WTC11 (cell line): ENCODE data around the gene PRR5L.

Source experiments
- JUN ChIP-seq: sonication (generic); formaldehyde crosslinking; IDR thresholded peaks from 2 replicates; pipeline ENCODE4 v1.8.0; 2023; ENCODE audit warnings: mild to moderate bottlenecking, missing genetic modification reagents
- NR1H2 ChIP-seq: sonication (generic); formaldehyde crosslinking; IDR thresholded peaks from 2 replicates; pipeline ENCODE4 v1.9.0; 2021; ENCODE audit warnings: mild to moderate bottlenecking, moderate library complexity, missing genetic modification reagents
- TP53 ChIP-seq: sonication (generic); formaldehyde crosslinking; IDR thresholded peaks from 2 replicates; pipeline ENCODE4 v1.8.1; 2023; ENCODE audit warnings: mild to moderate bottlenecking, missing genetic modification reagents
- TF ChIP-seq, protein P1 (sequence below): sonication (generic); formaldehyde crosslinking; IDR thresholded peaks from 2 replicates; pipeline ENCODE4 v1.8.1; 2022; ENCODE audit warnings: low read depth, missing genetic modification reagents, borderline replicate concordance
- TF ChIP-seq, protein P2 (sequence below): fragments of 200-600 bp; IDR thresholded peaks from 2 replicates; pipeline ENCODE4 v1.8.0; 2022; ENCODE audit warnings: antibody characterized with exemption
- TF ChIP-seq, protein P3 (sequence below): sonication (generic); formaldehyde crosslinking; IDR thresholded peaks from 2 replicates; pipeline ENCODE4 v1.8.0; 2022; ENCODE audit warnings: missing genetic modification reagents
- TF ChIP-seq, protein P4 (sequence below): sonication (generic); formaldehyde crosslinking; IDR thresholded peaks from 2 replicates; pipeline ENCODE4 v1.8.1; 2022; ENCODE audit warnings: low read depth, mild to moderate bottlenecking, moderate library complexity, missing genetic modification reagents, borderline replicate concordance

DNA sequence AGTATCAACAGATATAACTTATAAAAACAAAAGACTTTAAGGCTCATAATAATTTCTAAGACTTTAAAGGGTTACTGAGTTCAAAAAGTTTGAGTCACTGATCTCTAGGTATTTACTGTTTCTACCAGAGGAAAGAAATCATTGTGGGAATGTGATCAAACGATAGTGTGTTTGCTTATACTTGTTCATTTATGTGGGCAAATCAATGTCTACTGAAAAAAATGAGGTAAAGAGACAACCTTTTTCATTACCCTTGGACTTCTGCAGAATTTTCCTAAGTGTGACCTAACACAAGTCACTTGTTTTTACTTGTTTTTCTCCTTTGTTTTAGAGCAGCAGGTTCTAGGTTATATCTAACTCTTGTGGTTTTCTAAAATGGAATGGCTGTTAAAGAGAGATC lies 65.4 kb downstream of the PRR5L start:
- TF ChIP-seq, protein P1, sequence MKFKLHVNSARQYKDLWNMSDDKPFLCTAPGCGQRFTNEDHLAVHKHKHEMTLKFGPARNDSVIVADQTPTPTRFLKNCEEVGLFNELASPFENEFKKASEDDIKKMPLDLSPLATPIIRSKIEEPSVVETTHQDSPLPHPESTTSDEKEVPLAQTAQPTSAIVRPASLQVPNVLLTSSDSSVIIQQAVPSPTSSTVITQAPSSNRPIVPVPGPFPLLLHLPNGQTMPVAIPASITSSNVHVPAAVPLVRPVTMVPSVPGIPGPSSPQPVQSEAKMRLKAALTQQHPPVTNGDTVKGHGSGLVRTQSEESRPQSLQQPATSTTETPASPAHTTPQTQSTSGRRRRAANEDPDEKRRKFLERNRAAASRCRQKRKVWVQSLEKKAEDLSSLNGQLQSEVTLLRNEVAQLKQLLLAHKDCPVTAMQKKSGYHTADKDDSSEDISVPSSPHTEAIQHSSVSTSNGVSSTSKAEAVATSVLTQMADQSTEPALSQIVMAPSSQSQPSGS (CRISPR knock-in tag) = no peak
- TF ChIP-seq, protein P2, sequence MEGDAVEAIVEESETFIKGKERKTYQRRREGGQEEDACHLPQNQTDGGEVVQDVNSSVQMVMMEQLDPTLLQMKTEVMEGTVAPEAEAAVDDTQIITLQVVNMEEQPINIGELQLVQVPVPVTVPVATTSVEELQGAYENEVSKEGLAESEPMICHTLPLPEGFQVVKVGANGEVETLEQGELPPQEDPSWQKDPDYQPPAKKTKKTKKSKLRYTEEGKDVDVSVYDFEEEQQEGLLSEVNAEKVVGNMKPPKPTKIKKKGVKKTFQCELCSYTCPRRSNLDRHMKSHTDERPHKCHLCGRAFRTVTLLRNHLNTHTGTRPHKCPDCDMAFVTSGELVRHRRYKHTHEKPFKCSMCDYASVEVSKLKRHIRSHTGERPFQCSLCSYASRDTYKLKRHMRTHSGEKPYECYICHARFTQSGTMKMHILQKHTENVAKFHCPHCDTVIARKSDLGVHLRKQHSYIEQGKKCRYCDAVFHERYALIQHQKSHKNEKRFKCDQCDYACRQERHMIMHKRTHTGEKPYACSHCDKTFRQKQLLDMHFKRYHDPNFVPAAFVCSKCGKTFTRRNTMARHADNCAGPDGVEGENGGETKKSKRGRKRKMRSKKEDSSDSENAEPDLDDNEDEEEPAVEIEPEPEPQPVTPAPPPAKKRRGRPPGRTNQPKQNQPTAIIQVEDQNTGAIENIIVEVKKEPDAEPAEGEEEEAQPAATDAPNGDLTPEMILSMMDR = no peak
- TF ChIP-seq TP53 (no peak), NR1H2 (CRISPR knock-in tag) (no peak), JUN (no peak)
- TF ChIP-seq, protein P3, sequence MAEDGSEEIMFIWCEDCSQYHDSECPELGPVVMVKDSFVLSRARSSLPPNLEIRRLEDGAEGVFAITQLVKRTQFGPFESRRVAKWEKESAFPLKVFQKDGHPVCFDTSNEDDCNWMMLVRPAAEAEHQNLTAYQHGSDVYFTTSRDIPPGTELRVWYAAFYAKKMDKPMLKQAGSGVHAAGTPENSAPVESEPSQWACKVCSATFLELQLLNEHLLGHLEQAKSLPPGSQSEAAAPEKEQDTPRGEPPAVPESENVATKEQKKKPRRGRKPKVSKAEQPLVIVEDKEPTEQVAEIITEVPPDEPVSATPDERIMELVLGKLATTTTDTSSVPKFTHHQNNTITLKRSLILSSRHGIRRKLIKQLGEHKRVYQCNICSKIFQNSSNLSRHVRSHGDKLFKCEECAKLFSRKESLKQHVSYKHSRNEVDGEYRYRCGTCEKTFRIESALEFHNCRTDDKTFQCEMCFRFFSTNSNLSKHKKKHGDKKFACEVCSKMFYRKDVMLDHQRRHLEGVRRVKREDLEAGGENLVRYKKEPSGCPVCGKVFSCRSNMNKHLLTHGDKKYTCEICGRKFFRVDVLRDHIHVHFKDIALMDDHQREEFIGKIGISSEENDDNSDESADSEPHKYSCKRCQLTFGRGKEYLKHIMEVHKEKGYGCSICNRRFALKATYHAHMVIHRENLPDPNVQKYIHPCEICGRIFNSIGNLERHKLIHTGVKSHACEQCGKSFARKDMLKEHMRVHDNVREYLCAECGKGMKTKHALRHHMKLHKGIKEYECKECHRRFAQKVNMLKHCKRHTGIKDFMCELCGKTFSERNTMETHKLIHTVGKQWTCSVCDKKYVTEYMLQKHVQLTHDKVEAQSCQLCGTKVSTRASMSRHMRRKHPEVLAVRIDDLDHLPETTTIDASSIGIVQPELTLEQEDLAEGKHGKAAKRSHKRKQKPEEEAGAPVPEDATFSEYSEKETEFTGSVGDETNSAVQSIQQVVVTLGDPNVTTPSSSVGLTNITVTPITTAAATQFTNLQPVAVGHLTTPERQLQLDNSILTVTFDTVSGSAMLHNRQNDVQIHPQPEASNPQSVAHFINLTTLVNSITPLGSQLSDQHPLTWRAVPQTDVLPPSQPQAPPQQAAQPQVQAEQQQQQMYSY (CRISPR knock-in tag) = no peak
- TF ChIP-seq, protein P4, sequence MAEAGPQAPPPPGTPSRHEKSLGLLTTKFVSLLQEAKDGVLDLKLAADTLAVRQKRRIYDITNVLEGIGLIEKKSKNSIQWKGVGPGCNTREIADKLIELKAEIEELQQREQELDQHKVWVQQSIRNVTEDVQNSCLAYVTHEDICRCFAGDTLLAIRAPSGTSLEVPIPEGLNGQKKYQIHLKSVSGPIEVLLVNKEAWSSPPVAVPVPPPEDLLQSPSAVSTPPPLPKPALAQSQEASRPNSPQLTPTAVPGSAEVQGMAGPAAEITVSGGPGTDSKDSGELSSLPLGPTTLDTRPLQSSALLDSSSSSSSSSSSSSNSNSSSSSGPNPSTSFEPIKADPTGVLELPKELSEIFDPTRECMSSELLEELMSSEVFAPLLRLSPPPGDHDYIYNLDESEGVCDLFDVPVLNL (CRISPR knock-in tag) = no peak
